H1 (cell line): Measurements from ENCODE around the gene WEE1. TPM values are rescaled to one million over a fixed set of nuclear protein-coding genes. Genes with fewer than 3 reads are reported as not detected.

Source experiments
- BCL11A ChIP-seq, 2 experiments: IDR thresholded peaks; one replicate each; pipeline ENCODE4 v1.6.1; 2011; ENCODE audit warnings: low read depth in 2 of 2, low read length in 2 of 2, mild to moderate bottlenecking in 2 of 2
- BRCA1 ChIP-seq: IDR thresholded peaks from 2 replicates; pipeline ENCODE4 v1.6.1; 2012; ENCODE audit warnings: low read depth, low read length, improper control_type of control experiment
- EZH2 ChIP-seq: fragments of 200-600 bp; sonication (generic); IDR thresholded peaks from 2 replicates; pipeline ENCODE4 v1.7.1; 2012; ENCODE audit warnings: low read depth, mild to moderate bottlenecking, moderate library complexity, low read length, inconsistent platforms; ENCODE audit not compliant: severe bottlenecking
- GTF2F1 ChIP-seq: IDR thresholded peaks from 2 replicates; pipeline ENCODE4 v1.6.1; 2012; ENCODE audit warnings: low read depth, low read length, improper control_type of control experiment, borderline replicate concordance
- MAFK ChIP-seq: IDR thresholded peaks from 2 replicates; pipeline ENCODE4 v1.6.1; 2012; ENCODE audit warnings: low read depth, mild to moderate bottlenecking, improper control_type of control experiment, low read length
- NRF1 ChIP-seq: IDR thresholded peaks from 2 replicates; pipeline ENCODE4 v1.6.1; 2011; ENCODE audit warnings: mild to moderate bottlenecking, low read depth, low read length, improper control_type of control experiment
- POLR2AphosphoS5 ChIP-seq: IDR thresholded peaks from 2 replicates; pipeline ENCODE4 v1.6.1; 2011; ENCODE audit warnings: low read depth, low read length
- POU5F1 ChIP-seq: IDR thresholded peaks from 2 replicates; pipeline ENCODE4 v1.6.1; 2011; ENCODE audit warnings: low read depth, mild to moderate bottlenecking, low read length, moderate library complexity
- RFX5 ChIP-seq: IDR thresholded peaks from 2 replicates; pipeline ENCODE4 v1.6.1; 2011; ENCODE audit warnings: low read depth, low read length, improper control_type of control experiment, borderline replicate concordance
- RXRA ChIP-seq: IDR thresholded peaks from 2 replicates; pipeline ENCODE4 v1.6.1; 2011; ENCODE audit warnings: low read depth, mild to moderate bottlenecking, low read length, moderate library complexity; ENCODE audit not compliant: insufficient read depth
- SAP30 ChIP-seq: fragments of 300-600 bp; sonication (generic); IDR thresholded peaks from 2 replicates; pipeline ENCODE4 v1.7.1; 2012; ENCODE audit warnings: low read length, moderate library complexity, mild to moderate bottlenecking, inconsistent platforms; ENCODE audit not compliant: insufficient read depth, insufficient replicate concordance
- SIN3A ChIP-seq, 2 experiments: IDR thresholded peaks in 1 of 2; conservative IDR thresholded peaks in 1 of 2; 2 replicates each; pipeline ENCODE4 v1.6.1; 2011 to 2012; ENCODE audit warnings: low read length in 2 of 2, improper control_type of control experiment in 1 of 2, low read depth in 1 of 2, mild to moderate bottlenecking in 1 of 2
- TAF1 ChIP-seq: IDR thresholded peaks from 2 replicates; pipeline ENCODE4 v1.6.1; 2011; ENCODE audit warnings: mild to moderate bottlenecking, low read depth, low read length
- TCF12 ChIP-seq: IDR thresholded peaks from 2 replicates; pipeline ENCODE4 v1.6.1; 2011; ENCODE audit warnings: low read depth, mild to moderate bottlenecking, low read length
- polyA plus RNA-seq, 7 experiments: library from polyadenylated mRNA; depleted of rRNA in 3 of 7; stranded (reverse) in 5 of 7; unstranded in 2 of 7; fragments of >200 nt in 5 of 7; fragments of 200-250 nt in 2 of 7; gene quantifications; 1 replicate in 5 of 7; 2 replicates in 1 of 7; 4 replicates in 1 of 7; pipeline versions ENCODE4 v1.2.1 to v1.2.3, GENCODE V29; 2011 to 2013; ENCODE audit warnings: missing spikeins in 2 of 7, mixed read lengths in 2 of 7
- total RNA-seq: library from RNA; stranded (reverse); fragmentation: NEBNext Ultra II Directional; extraction: Animal tissue kit (Norgen Biotek cat#: 25700); gene quantifications from 2 replicates; pipeline ENCODE4 v1.2.1, GENCODE V29; 2021
- TF ChIP-seq, protein P1 (sequence below): IDR thresholded peaks from 2 replicates; pipeline ENCODE4 v1.6.1; 2012; ENCODE audit warnings: inconsistent platforms

Gene WEE1
- total and polyA plus RNA-seq, 2 of the 8 experiments (the other 6 are each of a cell fraction or from before 2014, with no cell fraction given) = 40.8 to 120 TPM

- TF ChIP-seq BCL11A (IDR thresholded peaks at IDR 0.05; ENCODE audit: low read depth in 2 of 2, low read length in 2 of 2) = no peak
- TF ChIP-seq SIN3A (conservative IDR thresholded peaks at IDR 0.05 in 1 of 2, IDR thresholded peaks at IDR 0.05 in 1 of 2; ENCODE audit: low read depth in 1 of 2, low read length in 2 of 2) = no peak
- TF ChIP-seq TAF1 = no peak
- no peak for TF ChIP-seq BRCA1
- no peak for TF ChIP-seq POLR2AphosphoS5
- no peak for TF ChIP-seq SAP30
- TF ChIP-seq EZH2 = no peak
- no peak for TF ChIP-seq NRF1
- TF ChIP-seq, protein P1, sequence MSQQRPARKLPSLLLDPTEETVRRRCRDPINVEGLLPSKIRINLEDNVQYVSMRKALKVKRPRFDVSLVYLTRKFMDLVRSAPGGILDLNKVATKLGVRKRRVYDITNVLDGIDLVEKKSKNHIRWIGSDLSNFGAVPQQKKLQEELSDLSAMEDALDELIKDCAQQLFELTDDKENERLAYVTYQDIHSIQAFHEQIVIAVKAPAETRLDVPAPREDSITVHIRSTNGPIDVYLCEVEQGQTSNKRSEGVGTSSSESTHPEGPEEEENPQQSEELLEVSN = no peak
- TF ChIP-seq TCF12 = no peak
- TF ChIP-seq POU5F1 = no peak
- TF ChIP-seq MAFK = no peak
- TF ChIP-seq GTF2F1 = no peak
- no peak for TF ChIP-seq RXRA
- TF ChIP-seq RFX5 = no peak
Measured at GRCh38 chr11:9562716-9563115, 10.8 kb upstream of the WEE1 start (continued).
